Measurements from ENCODE around the gene CELF1.

Gene CELF1

DNA sequence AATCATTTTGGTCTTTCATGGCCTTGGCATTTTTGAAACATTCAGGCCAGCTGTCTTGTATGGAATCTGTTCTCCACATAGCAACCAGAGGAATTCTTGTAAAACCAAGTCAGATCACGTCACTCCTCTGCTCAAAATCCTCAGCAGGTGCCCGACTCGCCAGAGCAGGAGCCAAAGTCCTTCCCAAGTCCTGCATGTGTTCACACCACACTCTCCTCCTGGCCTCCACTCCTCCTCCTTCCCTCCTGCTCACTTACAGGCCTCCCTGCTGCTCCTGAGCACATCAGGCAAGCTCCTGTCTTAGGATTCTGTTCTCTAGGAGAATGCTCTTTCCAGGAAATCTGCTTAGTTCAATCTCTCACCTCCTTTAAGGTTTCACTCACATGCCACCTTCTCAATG, 119.8 kb downstream of the CELF1 start:
- TF ChIP-seq CTCF (IDR thresholded peaks at IDR 0.05; ENCODE audit: borderline replicate concordance, control extremely low read depth, extremely low read depth, insufficient read depth, missing control alignments), result no peak
- in situ Hi-C loops (cut with MboI; ENCODE audit: low sequenced_read_pairs, unreplicated experiment), result no loop called here

DNA sequence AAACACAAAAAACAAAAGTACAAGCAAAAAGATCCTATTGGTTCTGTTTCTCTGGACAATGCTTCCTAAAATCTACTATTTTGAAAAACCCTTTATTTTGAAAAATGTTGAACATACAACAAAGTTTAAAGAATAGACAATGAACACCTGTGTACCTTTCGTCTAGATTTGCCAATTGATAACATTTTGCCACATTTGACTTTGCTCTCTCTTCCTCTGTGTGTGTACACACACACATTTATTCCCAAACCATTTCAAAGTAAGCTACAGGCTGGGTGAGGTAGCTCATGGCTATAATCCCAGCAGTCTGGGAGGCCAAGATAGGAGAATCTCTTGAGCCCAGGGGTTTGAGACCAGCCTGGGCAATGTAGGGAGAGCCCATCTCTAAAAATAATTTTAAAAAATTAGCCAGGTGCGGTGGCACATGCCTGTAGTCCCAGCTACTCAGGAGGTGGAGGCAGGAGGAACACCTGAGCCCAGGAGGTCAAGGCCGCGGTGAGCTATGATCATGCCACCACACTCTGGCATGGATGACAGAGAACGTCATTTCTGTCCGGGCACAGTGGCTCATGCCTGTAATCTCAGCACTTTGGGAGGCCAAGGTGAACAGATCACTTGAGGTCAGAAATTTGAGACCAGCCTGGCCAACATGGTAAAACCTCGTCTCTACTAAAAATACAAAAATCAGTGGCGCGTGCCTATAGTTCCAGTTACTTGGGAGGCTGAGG, 121.4 kb downstream of the CELF1 start:
- no peak for DNase-seq (ENCODE audit: low spot score)
- in situ Hi-C loops (cut with MboI; ENCODE audit: low sequenced_read_pairs, unreplicated experiment), result no loop called here
- no peak for TF ChIP-seq CTCF (IDR thresholded peaks at IDR 0.05; ENCODE audit: borderline replicate concordance, control extremely low read depth, extremely low read depth, insufficient read depth, missing control alignments)

More for the DNA sequence above, 119.8 kb downstream of the CELF1 start:
- DNase-seq (ENCODE audit: low spot score), result no peak

DNA sequence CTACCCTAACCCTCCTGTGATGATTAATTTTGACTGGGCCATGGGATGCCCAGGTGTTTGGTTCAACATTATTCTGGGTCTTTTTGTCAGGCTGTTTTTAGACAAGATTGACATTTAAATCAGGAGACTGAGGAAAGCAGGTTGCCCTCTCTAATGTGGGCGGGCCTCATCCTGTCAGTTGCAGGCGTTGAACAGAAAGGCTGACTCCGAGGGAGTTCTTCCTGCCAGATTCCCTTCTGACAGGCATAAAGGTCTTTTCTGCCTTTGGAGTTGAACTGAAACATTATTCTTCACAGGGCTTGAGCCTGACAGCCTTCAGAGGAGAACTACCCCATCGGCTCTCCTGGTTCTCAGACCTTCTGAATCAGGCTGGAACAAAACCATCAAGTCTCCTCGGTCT, 122.4 kb downstream of the CELF1 start:
- in situ Hi-C loops (cut with MboI; ENCODE audit: low sequenced_read_pairs, unreplicated experiment), result no loop called here
- no peak for TF ChIP-seq CTCF (IDR thresholded peaks at IDR 0.05; ENCODE audit: borderline replicate concordance, control extremely low read depth, extremely low read depth, insufficient read depth, missing control alignments)
- no peak for DNase-seq (ENCODE audit: low spot score)

- DNase-seq (ENCODE audit: low spot score), result peak; percentile 98
- no peak for TF ChIP-seq CTCF (IDR thresholded peaks at IDR 0.05; ENCODE audit: borderline replicate concordance, control extremely low read depth, extremely low read depth, insufficient read depth, missing control alignments)
- in situ Hi-C loops (cut with MboI; ENCODE audit: low sequenced_read_pairs, unreplicated experiment), result no loop called here
Measured at GRCh38 chr11:47426062-47426956, 126.6 kb downstream of the CELF1 start, which contains the start of gene PSMC3. Gene PSMC3 (minus strand): TSS chr11:47426439. CDS start chr11:47426279, 160 bp downstream.

DNA sequence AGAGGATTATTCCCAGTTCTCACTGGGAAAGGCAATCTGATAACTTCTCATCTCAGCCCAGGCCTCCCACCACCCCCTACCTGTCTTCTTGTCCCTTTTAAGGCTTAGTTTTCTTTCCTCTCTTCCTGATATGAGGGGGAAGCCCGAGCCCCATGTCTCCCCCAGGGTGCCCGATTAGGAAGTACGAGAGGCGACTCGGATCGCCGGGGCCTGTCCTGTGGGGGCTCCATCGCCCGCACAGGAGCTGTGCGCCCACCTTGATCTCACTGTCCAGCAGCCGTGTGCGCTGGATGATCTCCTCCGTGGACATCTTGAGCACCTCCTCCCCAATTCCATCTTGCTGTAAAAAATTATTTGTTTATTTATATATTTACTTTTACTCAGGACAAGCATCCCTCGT, 127.3 kb downstream of the CELF1 start:
- DNase-seq (ENCODE audit: low spot score), result no peak
- in situ Hi-C loops (cut with MboI; ENCODE audit: low sequenced_read_pairs, unreplicated experiment), result no loop called here
- no peak for TF ChIP-seq CTCF (IDR thresholded peaks at IDR 0.05; ENCODE audit: borderline replicate concordance, control extremely low read depth, extremely low read depth, insufficient read depth, missing control alignments)

DNA sequence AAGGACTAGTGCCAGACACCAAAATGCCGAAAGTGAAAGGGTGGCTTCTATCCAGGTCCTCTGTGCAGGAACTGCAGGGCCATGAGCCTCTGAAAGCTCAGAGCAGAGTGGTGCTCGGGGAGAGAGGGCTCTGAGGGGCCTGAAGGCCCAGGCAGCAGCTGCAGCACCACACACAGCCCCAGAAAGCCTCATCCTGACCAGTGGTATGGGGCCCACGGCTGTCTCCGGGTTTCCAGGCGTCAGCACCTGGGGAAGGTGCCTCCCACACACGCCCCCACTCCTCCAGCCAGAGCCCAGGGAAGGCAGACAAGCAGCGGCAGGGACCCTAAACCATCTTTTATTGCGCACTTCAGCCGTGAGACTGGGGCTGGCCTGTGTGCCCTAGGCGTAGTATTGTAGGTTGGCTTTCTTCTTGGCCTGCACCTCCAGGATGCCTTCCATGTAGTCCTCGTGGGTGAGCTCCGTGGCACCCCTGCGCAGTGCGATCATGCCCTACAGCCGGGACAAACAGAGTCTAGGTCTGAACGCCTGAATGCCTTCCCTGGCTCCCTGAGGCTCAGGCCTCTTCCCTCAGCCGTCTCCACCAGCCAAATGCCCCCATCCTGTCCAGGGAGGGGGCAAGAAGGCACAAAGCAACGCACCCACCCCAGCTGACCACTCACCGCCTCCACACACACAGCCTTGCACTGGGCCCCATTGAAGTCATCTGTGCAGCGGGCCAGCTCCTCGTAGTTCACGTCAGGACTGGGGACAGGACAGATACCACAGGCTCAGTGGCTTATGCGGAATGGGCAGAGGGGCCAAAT, 134.3 kb downstream of the CELF1 start:
- DNase-seq (ENCODE audit: low spot score), result no peak
- in situ Hi-C loops (cut with MboI; ENCODE audit: low sequenced_read_pairs, unreplicated experiment), result no loop called here
- no peak for TF ChIP-seq CTCF (IDR thresholded peaks at IDR 0.05; ENCODE audit: borderline replicate concordance, control extremely low read depth, extremely low read depth, insufficient read depth, missing control alignments)

All from GM13976 (cell line).